Stimulated activated CD8-positive, alpha-beta memory T cell treated with anti-CD3 and anti-CD28 coated beads, Interleukin-7, amount 100 ng/mL, for 24 hours (primary cell): ENCODE data around the gene OR4C5.
"Not testable (repeated sequence)": the region's sequence is repeated elsewhere in the genome, so short reads cannot be mapped to it uniquely, and the experiment has no call there.

Source experiments
- DNase-seq: peaks from one replicate; pipeline ENCODE4 v3.0.0-alpha.2; 2020; ENCODE audit warnings: low read depth

OR4C5 gene

GRCh38 chr11:48366365-48366764 is at the start of gene OR4C5:
OR4C5 (minus strand) TSS chr11:48366465; CDS start chr11:48366465, 0 bp downstream.
- no peak for DNase-seq

- no peak for DNase-seq
Observed at GRCh38 chr11:48384670-48385069, 18.4 kb upstream of the OR4C5 start.

DNA sequence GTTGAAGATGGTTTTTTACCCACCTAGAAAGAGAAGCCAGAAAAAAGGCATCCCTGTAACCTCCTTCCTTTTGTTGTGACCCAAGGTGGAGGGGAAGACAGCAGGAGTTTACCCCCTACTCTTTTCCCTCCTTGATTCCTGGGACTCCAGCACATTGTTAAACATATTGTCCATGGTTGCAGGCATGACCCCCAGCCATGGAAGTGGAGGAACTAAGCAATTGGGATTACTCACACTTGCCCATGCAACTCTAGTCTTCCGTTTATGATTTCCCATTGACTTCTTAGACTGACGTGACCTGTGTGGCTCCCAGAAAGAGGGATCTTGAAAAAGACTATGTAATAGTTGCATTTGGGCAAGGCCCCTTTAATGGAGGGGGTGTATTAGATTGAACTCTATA is 17.9 kb upstream of the OR4C5 start:
- DNase-seq = not testable (repeated sequence)

- not testable (repeated sequence) for DNase-seq
Observed at GRCh38 chr11:48361289-48361688, 5.0 kb downstream of the OR4C5 start.

DNA sequence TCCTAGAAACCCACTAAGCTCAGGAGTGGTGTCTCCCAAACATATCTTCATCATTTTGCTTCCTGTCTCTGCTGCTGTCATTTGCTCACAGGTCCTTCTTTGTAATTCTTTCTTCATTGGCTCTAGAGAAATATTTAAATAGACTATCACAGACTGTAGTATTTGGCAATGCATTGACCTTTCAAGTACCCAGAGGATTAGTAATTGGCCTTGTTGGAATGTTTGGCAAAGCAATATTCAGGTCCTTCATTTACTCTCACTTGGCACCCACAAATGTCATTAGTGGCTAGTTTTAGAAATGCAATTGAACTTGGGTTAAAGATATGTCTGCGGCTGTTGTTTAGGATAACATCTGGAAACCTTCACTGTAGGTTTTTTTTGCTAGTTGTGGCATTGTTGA is 11.6 kb downstream of the OR4C5 start:
- DNase-seq = no peak

GRCh38 chr11:48354013-48354412 is 12.3 kb downstream of the OR4C5 start:
- DNase-seq = no peak

DNA sequence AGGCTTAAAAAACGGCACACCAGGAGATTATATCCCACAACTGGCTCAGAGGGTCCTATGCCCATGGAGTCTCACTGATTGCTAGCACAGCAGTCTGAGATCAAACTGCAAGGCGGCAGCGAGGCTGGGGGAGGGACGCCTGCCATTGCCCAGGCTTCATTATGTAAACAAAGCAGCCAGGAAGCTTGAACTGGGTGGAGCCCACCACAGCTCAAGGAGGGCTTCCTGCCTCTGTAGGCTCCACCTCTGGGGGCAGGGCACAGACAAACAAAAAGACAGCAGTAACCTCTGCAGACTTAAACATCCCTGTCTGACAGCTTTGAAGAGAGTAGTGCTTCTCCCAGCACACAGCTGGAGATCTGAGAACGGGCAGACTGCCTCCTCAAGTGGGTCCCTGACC is 20.0 kb downstream of the OR4C5 start:
- DNase-seq = not testable (repeated sequence)

DNA sequence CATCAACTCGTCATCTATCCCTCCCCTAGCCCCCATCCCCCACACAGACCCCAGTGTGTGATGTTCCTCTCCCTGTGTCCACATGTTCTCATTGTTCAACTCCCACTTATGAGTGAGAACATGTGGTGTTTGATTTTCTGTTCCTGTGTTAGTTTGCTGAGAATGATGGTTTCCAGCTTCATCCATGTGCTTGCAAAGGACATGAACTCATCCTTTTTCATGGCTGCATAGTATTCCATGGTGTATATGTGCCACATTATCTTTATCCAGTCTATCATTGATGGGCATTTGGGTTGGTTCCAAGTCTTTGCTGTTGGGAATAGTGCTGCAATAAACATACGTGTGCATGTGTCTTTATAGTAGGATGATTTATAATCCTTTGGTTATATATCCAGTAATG is 23.8 kb downstream of the OR4C5 start:
- DNase-seq = not testable (repeated sequence)

DNA sequence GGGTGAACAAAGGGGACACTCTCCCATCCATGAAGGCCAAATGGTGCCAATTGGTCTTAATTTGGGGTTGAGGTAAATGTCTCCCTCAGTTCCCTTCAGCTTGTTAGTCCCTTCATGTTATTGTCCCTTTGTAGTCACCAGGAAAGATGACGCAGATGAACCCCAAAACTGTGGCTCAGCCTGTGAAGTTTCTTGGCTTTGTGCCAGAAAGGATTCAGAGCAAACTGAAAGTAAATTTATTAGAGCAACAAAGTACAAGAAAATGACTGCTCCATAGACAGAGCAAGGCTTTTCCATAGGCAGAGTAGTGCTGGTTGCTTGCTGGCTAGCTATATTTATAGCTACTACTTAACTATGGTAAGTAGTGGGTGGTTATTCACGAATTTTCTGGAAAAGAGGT is 24.8 kb downstream of the OR4C5 start:
- no peak for DNase-seq

- not testable (repeated sequence) for DNase-seq
Observed at GRCh38 chr11:48324620-48325019, 41.6 kb downstream of the OR4C5 start, which contains the start of gene OR4C3. OR4C3 (plus strand) TSS chr11:48324920; CDS start chr11:48325022, 102 bp downstream.

GRCh38 chr11:48319813-48320212 is 46.5 kb downstream of the OR4C5 start:
- DNase-seq = not testable (repeated sequence)
